GM12892 (cell line): ENCODE results near the gene TLR10.
"Not testable (repeated sequence)": the region's sequence is repeated elsewhere in the genome, so short reads cannot be mapped to it uniquely, and the experiment has no call there.

Experiments used
- POLR2A ChIP-seq: IDR thresholded peaks from 2 replicates; pipeline ENCODE4 v1.6.1; 2011; ENCODE audit warnings: low read depth, low read length, control low read depth
- POLR2AphosphoS5 ChIP-seq: IDR thresholded peaks from 2 replicates; pipeline ENCODE4 v1.6.1; 2011; ENCODE audit warnings: low read depth, low read length, control low read depth
- TAF1 ChIP-seq: IDR thresholded peaks from 2 replicates; pipeline ENCODE4 v1.6.1; 2011; ENCODE audit warnings: low read depth, mild to moderate bottlenecking, control low read depth, low read length, borderline replicate concordance

DNA sequence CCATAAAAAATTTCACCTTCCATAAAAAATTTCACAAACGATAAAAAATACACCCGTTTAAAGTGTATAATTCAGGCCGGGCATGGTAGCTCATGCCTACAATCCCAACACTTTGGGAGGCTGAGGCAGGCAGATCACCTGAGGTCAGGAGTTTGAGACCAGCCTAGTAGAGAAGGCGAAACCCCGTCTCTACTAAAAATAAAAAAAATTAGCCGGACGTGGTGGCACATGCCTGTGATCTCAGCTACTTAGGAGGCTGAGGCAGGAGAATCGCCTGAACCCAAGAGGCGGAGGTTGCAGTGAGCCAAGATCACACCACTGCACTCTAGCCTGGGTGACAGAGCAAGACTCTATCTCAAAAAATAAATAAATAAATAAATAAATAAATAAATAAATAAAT lies 23.5 kb upstream of the TLR10 start:
- not testable (repeated sequence) for TF ChIP-seq POLR2A, TAF1, POLR2AphosphoS5
